ENCODE results near the gene SLC9A9. TPM values are rescaled to one million over a fixed set of nuclear protein-coding genes. Genes with fewer than 3 reads are reported as not detected.

The SLC9A9 gene
- total RNA-seq, 1 experiment from 2014 or later: 0.45 TPM

- DNase-seq (ENCODE audit: low read depth, low spot score): no peak
- in situ Hi-C loops (cut with HindIII; ENCODE audit: low pct_unique_long_range_greater_than_20kb, low sequenced_read_pairs): no loop called here
These were observed 630.0 kb downstream of the SLC9A9 start for GRCh38 chr3:143218166-143218835.

GRCh38 chr3:143217283-143217682 is 631.0 kb downstream of the SLC9A9 start:
- no peak for DNase-seq (ENCODE audit: low read depth, low spot score)
- in situ Hi-C loops (cut with HindIII; ENCODE audit: low pct_unique_long_range_greater_than_20kb, low sequenced_read_pairs): no loop called here

- in situ Hi-C loops (cut with HindIII; ENCODE audit: low pct_unique_long_range_greater_than_20kb, low sequenced_read_pairs): no loop called here
- DNase-seq (ENCODE audit: low read depth, low spot score): peak; percentile 31
These were observed 631.5 kb downstream of the SLC9A9 start for GRCh38 chr3:143216709-143217182.

Other genes starting within 250 kb of the SLC9A9 start
- gene DIPK2A, start 123.4 kb upstream of the SLC9A9 start, total RNA-seq (2014; rRNA removed; shearing (Covaris generic)): 11.5 and 15.2 TPM in 2 replicates